GM12878 (cell line): Measurements from ENCODE around the gene COG1. TPM values are rescaled to one million over a fixed set of nuclear protein-coding genes. Genes with fewer than 3 reads are reported as not detected.

Experiments used
- ATAC-seq: fragments of 200-7000 bp; cut with Tn5 transposase; 3 replicates; pipeline ENCODE4 v1.9.1; 2020; ENCODE audit warnings: mild to moderate bottlenecking, moderate library complexity
- BruUV-seq: library from RNA; stranded (reverse); fragments of 400-500 nt; replicated peaks from 2 replicates; lab custom pipeline; 2021; lab: Mats Ljungman, UMichigan
- CTCF ChIA-PET: fragments of 300-600 bp; sonication (Branson Sonifier 250); formaldehyde crosslinking; extraction: SDS; loops from one replicate; lab custom pipeline; 2021; ENCODE audit warnings: inconsistent platforms; lab: Yijun Ruan, JAX
- POLR2A ChIA-PET: fragments of 350-600 bp; formaldehyde crosslinking; extraction: SDS; loops from one replicate; lab custom pipeline; 2021; ENCODE audit warnings: inconsistent platforms; lab: Charles Lee
- RAD21 ChIA-PET: fragments of 300-600 bp; sonication (Branson Sonifier 250); formaldehyde crosslinking; loops from one replicate; lab custom pipeline; 2023; ENCODE audit warnings: antibody characterized with exemption; ENCODE audit not compliant: unreplicated experiment; lab: Charles Lee
- SMC1A ChIA-PET: fragments of 300-600 bp; sonication (Branson Sonifier 250); formaldehyde crosslinking; loops from one replicate; lab custom pipeline; 2023; ENCODE audit not compliant: unreplicated experiment, uncharacterized antibody; lab: Charles Lee
- DNase-seq: peaks from one replicate; pipeline ENCODE4 v3.0.0-alpha.2; 2011; ENCODE audit warnings: low read depth, low spot score
- FAIRE-seq: peaks from 3 replicates; lab custom pipeline; 2011; peaks lifted over from hg19 to GRCh38; lab: Jason Lieb, UNC
- H2AFZ ChIP-seq: 2 replicates; pipeline ENCODE4 v1.6.0; 2011; ENCODE audit warnings: low read depth, low read length, control low read depth; ENCODE audit not compliant: control insufficient read depth
- H3K27ac ChIP-seq: 2 replicates; pipeline ENCODE4 v1.5.1; 2011; ENCODE audit warnings: control low read depth; ENCODE audit not compliant: control insufficient read depth, insufficient read depth
- H3K27me3 ChIP-seq, 2 experiments: replicated peaks in 1 of 2; 2 replicates each; pipeline versions ENCODE4 v1.6.0 to v1.6.1; 2011; ENCODE audit warnings: low read length in 1 of 2; ENCODE audit not compliant: control insufficient read depth in 2 of 2, insufficient read depth in 2 of 2
- H3K36me3 ChIP-seq, 2 experiments: 2 replicates each; pipeline ENCODE4 v1.5.1; 2011; ENCODE audit warnings: low read length in 1 of 2; ENCODE audit not compliant: control insufficient read depth in 2 of 2, insufficient read depth in 2 of 2
- H3K4me1 ChIP-seq: 2 replicates; pipeline ENCODE4 v1.6.1; 2011; ENCODE audit warnings: mild to moderate bottlenecking, low read length, moderate library complexity, mixed read lengths; ENCODE audit not compliant: control insufficient read depth, insufficient read depth
- H3K4me2 ChIP-seq: 2 replicates; pipeline ENCODE4 v1.6.0; 2011; ENCODE audit warnings: control low read depth; ENCODE audit not compliant: control insufficient read depth, insufficient read depth
- H3K4me3 ChIP-seq: fragments of 200-600 bp; sonication (generic); 2 replicates; pipeline ENCODE4 v1.5.1; 2016
- H3K79me2 ChIP-seq: 2 replicates; pipeline ENCODE4 v1.6.0; 2011; ENCODE audit warnings: low read length; ENCODE audit not compliant: control insufficient read depth, insufficient read depth
- H3K9ac ChIP-seq: 2 replicates; pipeline ENCODE4 v1.8.0; 2011; ENCODE audit warnings: low read length, control low read depth, mixed read lengths; ENCODE audit not compliant: control insufficient read depth, insufficient read depth
- H3K9me3 ChIP-seq: replicated peaks from 3 replicates; pipeline ENCODE4 v1.5.1; 2011; ENCODE audit warnings: mild to moderate bottlenecking, low read length; ENCODE audit not compliant: control insufficient read depth, insufficient read depth
- H4K20me1 ChIP-seq: 2 replicates; pipeline ENCODE4 v1.6.0; 2011; ENCODE audit not compliant: control insufficient read depth, insufficient read depth
- ASH2L ChIP-seq: fragments of 300-600, 200-600 bp; sonication (generic); IDR thresholded peaks from 2 replicates; pipeline ENCODE4 v1.6.1; 2017; ENCODE audit warnings: low read depth, mild to moderate bottlenecking, borderline replicate concordance
- EP300 ChIP-seq, 2 experiments: fragments of 150-350 bp in 1 of 2; IDR thresholded peaks; 2 replicates each; pipeline ENCODE4 v1.6.1; 2011 to 2012; ENCODE audit warnings: low read depth in 2 of 2, low read length in 2 of 2, borderline replicate concordance in 1 of 2, improper control_type of control experiment in 1 of 2, inconsistent platforms in 1 of 2; ENCODE audit not compliant: control insufficient read depth in 1 of 2
- EZH2 ChIP-seq: IDR thresholded peaks from 2 replicates; pipeline ENCODE4 v1.6.1; 2012; ENCODE audit warnings: low read depth, mild to moderate bottlenecking, control low read depth, inconsistent platforms, low read length, borderline replicate concordance; ENCODE audit not compliant: control insufficient read depth
- GATAD2B ChIP-seq: fragments of 450-650 bp; conservative IDR thresholded peaks from 2 replicates; pipeline ENCODE4 v1.6.1; 2017; ENCODE audit warnings: low read depth, mild to moderate bottlenecking, moderate library complexity
- HDAC2 ChIP-seq: fragments of 200-600 bp; sonication (generic); IDR thresholded peaks from 2 replicates; pipeline ENCODE4 v1.6.1; 2017
- JUND ChIP-seq: IDR thresholded peaks from 2 replicates; pipeline ENCODE4 v1.6.1; 2012; ENCODE audit warnings: low read depth, mild to moderate bottlenecking, low read length, improper control_type of control experiment, moderate library complexity
- NFIC ChIP-seq: IDR thresholded peaks from 2 replicates; pipeline ENCODE4 v1.6.1; 2012; ENCODE audit warnings: low read depth, mild to moderate bottlenecking, inconsistent platforms, low read length, moderate library complexity
- POU2F2 ChIP-seq: IDR thresholded peaks from 3 replicates; pipeline ENCODE4 v1.6.1; 2011; ENCODE audit warnings: low read depth, mild to moderate bottlenecking, low read length, borderline replicate concordance
- SP1 ChIP-seq: IDR thresholded peaks from one replicate; pipeline ENCODE4 v1.6.1; 2011; ENCODE audit warnings: low read depth, low read length
- ZBED1 ChIP-seq: IDR thresholded peaks from 2 replicates; pipeline ENCODE4 v1.6.1; 2016; ENCODE audit warnings: borderline replicate concordance
- WGBS: methylation state at CpG from one replicate; pipeline ENCODE4 v1.1.6; 2016; ENCODE audit warnings: low lambda C conversion rate; ENCODE audit not compliant: insufficient replicate concordance, insufficient coverage; ENCODE audit errors: missing lambda C conversion rate; 5-methylcytosine and 5-hydroxymethylcytosine counted together
- in situ Hi-C: fragments of 300-500 bp; cut with MboI; formaldehyde crosslinking; loops from 9 replicates; pipeline ENCODE4 v1.14.3; 2018; ENCODE audit warnings: mixed read lengths
- intact Hi-C: fragments of 100-400 bp; cut with micrococcal nuclease; formaldehyde crosslinking; loops from one replicate; pipeline ENCODE4 v1.14.2; 2022; ENCODE audit not compliant: unreplicated experiment
- polyA plus RNA-seq, 11 experiments: library from polyadenylated mRNA; depleted of rRNA in 4 of 11; unstranded in 6 of 11; stranded (reverse) in 5 of 11; fragments of >200 nt; fragmentation: Nextera tagmentation in 4 of 11; fragmentation: Illumina TruSeq in 1 of 11; extraction: Ambion mirVana in 4 of 11; extraction: Trizol in 1 of 11; gene quantifications; 1 replicate in 1 of 11; 2 replicates in 10 of 11; pipeline versions ENCODE4 v1.2.1 to v1.2.3, GENCODE V29; 2011 to 2016; ENCODE audit warnings: inconsistent platforms in 2 of 11, missing spikeins in 2 of 11, low read depth in 1 of 11
- total RNA-seq, 4 experiments: library from RNA; depleted of rRNA in 3 of 4; stranded (reverse); fragments of >200 nt in 3 of 4; fragmentation: Illumina TruSeq in 1 of 4; extraction: Trizol in 1 of 4; gene quantifications; 2 replicates each; pipeline versions ENCODE4 v1.2.1 to v1.2.3, GENCODE V29; 2013 to 2021
- TF ChIP-seq, protein P1 (sequence below): IDR thresholded peaks from 2 replicates; pipeline ENCODE4 v1.6.1; 2011; ENCODE audit warnings: mild to moderate bottlenecking, low read depth, low read length, moderate library complexity; ENCODE audit not compliant: insufficient replicate concordance
- TF ChIP-seq, protein P2 (sequence below): fragments of 450-650 bp; formaldehyde crosslinking; IDR thresholded peaks from 2 replicates; pipeline ENCODE4 v1.4.0; 2022; ENCODE audit warnings: mild to moderate bottlenecking, moderate library complexity
- TF ChIP-seq, protein P3 (sequence below): fragments of 150-350 bp; IDR thresholded peaks from 2 replicates; pipeline ENCODE4 v1.6.1; 2014; ENCODE audit warnings: mild to moderate bottlenecking, low read depth, low read length

The COG1 gene
- total and polyA plus RNA-seq, 10 of the 15 experiments (the other 5 are each of a cell fraction or from before 2014, with no cell fraction given), result 10.5 to 24.1 (median 18.1) TPM

DNA sequence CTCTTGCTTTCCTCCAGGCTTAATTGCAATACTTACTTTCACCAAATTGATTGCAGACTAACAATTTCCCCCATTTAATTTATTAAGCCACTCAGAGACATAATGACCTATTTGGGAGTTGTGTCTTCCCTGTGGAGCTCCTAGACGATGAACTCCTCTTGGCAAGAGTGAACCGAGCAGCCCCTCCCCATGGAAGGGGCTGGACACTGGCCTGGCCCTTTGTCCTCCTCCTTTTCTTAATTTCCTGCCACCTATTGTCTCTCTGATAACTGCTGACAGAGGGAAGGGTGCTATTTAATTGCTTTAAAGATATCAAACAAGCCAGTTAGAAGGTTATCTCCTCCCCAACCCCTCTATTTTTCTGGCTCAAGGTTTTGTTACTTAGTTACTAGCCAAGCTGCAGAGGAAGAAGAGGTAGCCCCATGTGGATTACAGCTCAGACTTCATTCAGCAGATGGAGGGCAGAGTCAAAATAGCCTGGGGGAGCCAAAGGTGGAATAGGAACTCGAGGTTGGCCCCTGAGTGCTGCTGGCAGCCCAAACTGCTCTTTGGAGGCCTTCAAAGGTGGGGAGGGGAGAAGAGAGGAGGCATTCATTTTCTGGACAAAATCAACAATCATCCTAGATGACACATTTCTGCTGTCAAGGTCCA lies 31.8 kb upstream of the COG1 start:
- Histone ChIP-seq H3K79me2 (peaks cover 11% of the 10 kb centered on the region), H4K20me1 (no peaks in the 10 kb centered on the region), H3K36me3 (no peaks in the 10 kb centered on the region), H3K4me3 (no peak overlapping the region), H3K27me3 (0 out of 4 replicates have a peak, but pooled peaks cover 0 to 3% of the 10 kb centered on the region in 2 experiments), H3K9me3 (no peaks in the 10 kb centered on the region), H2AFZ (no peak overlapping the region), H3K4me1 (peaks cover 38% of the 10 kb centered on the region), H3K4me2 (no peak overlapping the region), H3K9ac (no peak overlapping the region), H3K27ac (no peak overlapping the region)
- in situ Hi-C loops (no loop called here), intact Hi-C loops (no loop called here)
- ChIA-PET RAD21 (no interaction called here), SMC1A (interaction anchor here (1.2 to 1.9 kb wide), 2 partner anchors 433 to 434 kb away, joined by 4 to 5 read pairs; no protein-coding TSS in a partner anchor), POLR2A (no interaction called here), CTCF (interaction anchor here (0.9 to 1.2 kb wide), 2 partner anchors 80 to 435 kb away, joined by 3 to 4 read pairs; no protein-coding TSS in a partner anchor)
- BruUV-seq, result no TSS peak
- TF ChIP-seq POU2F2, result no peak
- TF ChIP-seq HDAC2, result no peak
- no peak for TF ChIP-seq JUND
- TF ChIP-seq, protein P1, sequence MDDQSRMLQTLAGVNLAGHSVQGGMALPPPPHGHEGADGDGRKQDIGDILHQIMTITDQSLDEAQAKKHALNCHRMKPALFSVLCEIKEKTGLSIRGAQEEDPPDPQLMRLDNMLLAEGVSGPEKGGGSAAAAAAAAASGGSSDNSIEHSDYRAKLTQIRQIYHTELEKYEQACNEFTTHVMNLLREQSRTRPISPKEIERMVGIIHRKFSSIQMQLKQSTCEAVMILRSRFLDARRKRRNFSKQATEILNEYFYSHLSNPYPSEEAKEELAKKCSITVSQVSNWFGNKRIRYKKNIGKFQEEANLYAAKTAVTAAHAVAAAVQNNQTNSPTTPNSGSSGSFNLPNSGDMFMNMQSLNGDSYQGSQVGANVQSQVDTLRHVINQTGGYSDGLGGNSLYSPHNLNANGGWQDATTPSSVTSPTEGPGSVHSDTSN, result no peak
- no peak for TF ChIP-seq SP1
- TF ChIP-seq, protein P2, sequence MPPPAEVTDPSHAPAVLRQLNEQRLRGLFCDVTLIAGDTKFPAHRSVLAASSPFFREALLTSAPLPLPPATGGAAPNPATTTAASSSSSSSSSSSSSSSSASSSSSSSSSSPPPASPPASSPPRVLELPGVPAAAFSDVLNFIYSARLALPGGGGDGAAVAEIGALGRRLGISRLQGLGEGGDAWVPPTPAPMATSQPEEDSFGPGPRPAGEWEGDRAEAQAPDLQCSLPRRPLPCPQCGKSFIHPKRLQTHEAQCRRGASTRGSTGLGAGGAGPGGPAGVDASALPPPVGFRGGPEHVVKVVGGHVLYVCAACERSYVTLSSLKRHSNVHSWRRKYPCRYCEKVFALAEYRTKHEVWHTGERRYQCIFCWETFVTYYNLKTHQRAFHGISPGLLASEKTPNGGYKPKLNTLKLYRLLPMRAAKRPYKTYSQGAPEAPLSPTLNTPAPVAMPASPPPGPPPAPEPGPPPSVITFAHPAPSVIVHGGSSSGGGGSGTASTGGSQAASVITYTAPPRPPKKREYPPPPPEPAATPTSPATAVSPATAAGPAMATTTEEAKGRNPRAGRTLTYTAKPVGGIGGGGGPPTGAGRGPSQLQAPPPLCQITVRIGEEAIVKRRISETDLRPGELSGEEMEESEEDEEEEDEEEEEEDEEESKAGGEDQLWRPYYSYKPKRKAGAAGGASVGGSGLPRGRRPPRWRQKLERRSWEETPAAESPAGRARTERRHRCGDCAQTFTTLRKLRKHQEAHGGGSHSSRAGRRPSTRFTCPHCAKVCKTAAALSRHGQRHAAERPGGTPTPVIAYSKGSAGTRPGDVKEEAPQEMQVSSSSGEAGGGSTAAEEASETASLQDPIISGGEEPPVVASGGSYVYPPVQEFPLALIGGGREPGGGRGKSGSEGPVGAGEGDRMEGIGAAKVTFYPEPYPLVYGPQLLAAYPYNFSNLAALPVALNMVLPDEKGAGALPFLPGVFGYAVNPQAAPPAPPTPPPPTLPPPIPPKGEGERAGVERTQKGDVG (CRISPR knock-in tag), result no peak
- no peak for TF ChIP-seq ZBED1
- no peak for TF ChIP-seq GATAD2B
- TF ChIP-seq EZH2, result no peak
- no peak for TF ChIP-seq NFIC
- TF ChIP-seq, protein P3, sequence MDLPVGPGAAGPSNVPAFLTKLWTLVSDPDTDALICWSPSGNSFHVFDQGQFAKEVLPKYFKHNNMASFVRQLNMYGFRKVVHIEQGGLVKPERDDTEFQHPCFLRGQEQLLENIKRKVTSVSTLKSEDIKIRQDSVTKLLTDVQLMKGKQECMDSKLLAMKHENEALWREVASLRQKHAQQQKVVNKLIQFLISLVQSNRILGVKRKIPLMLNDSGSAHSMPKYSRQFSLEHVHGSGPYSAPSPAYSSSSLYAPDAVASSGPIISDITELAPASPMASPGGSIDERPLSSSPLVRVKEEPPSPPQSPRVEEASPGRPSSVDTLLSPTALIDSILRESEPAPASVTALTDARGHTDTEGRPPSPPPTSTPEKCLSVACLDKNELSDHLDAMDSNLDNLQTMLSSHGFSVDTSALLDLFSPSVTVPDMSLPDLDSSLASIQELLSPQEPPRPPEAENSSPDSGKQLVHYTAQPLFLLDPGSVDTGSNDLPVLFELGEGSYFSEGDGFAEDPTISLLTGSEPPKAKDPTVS, result no peak
- no peak for TF ChIP-seq EP300 (IDR thresholded peaks at IDR 0.05; ENCODE audit: borderline replicate concordance in 1 of 2, control insufficient read depth in 1 of 2, low read depth in 2 of 2, low read length in 2 of 2)
- TF ChIP-seq ASH2L, result no peak
- WGBS, result 3% methylated on average over 2 of the region's 3 CpGs
- no peak for FAIRE-seq
- no peak for DNase-seq
- ATAC-seq, result no peak
